ENCODE measurements around the gene OBSCN.

Gene OBSCN

GRCh38 chr1:228309326-228310067, 101.7 kb downstream of the OBSCN start:
- no peak for DNase-seq

- no peak for DNase-seq
Measured at GRCh38 chr1:228310162-228310792, 102.4 kb downstream of the OBSCN start.

- DNase-seq, result no peak
Measured at GRCh38 chr1:228311091-228311490, 103.2 kb downstream of the OBSCN start.

- DNase-seq, result no peak
Measured at GRCh38 chr1:228312136-228312764, 104.4 kb downstream of the OBSCN start.

GRCh38 chr1:228313536-228314277, 105.9 kb downstream of the OBSCN start:
- DNase-seq, result no peak

GRCh38 chr1:228314315-228314657, 106.4 kb downstream of the OBSCN start:
- DNase-seq, result no peak

- no peak for DNase-seq
Measured at GRCh38 chr1:228314658-228315483, 107.0 kb downstream of the OBSCN start.

GRCh38 chr1:228315484-228315944, 107.7 kb downstream of the OBSCN start:
- DNase-seq, result no peak

GRCh38 chr1:228315945-228316588, 108.2 kb downstream of the OBSCN start:
- DNase-seq, result no peak

GRCh38 chr1:228316589-228317387, 108.9 kb downstream of the OBSCN start:
- no peak for DNase-seq

- DNase-seq, result no peak
Measured at GRCh38 chr1:228317411-228317828, 109.6 kb downstream of the OBSCN start.

GRCh38 chr1:228317891-228318810, 110.3 kb downstream of the OBSCN start:
- DNase-seq, result no peak

GRCh38 chr1:228318823-228319241, 111.0 kb downstream of the OBSCN start:
- DNase-seq, result no peak

GRCh38 chr1:228319352-228320088, 111.7 kb downstream of the OBSCN start:
- DNase-seq, result no peak

GRCh38 chr1:228320394-228320793, 112.5 kb downstream of the OBSCN start:
- DNase-seq, result no peak

GRCh38 chr1:228321435-228321834, 113.6 kb downstream of the OBSCN start:
- no peak for DNase-seq

- DNase-seq, result no peak
Measured at GRCh38 chr1:228321895-228322294, 114.1 kb downstream of the OBSCN start.

GRCh38 chr1:228323401-228323800, 115.6 kb downstream of the OBSCN start:
- no peak for DNase-seq

- no peak for DNase-seq
Measured at GRCh38 chr1:228325267-228325666, 117.4 kb downstream of the OBSCN start.
